ENCODE measurements around the gene PRSS2.

The PRSS2 gene

DNA sequence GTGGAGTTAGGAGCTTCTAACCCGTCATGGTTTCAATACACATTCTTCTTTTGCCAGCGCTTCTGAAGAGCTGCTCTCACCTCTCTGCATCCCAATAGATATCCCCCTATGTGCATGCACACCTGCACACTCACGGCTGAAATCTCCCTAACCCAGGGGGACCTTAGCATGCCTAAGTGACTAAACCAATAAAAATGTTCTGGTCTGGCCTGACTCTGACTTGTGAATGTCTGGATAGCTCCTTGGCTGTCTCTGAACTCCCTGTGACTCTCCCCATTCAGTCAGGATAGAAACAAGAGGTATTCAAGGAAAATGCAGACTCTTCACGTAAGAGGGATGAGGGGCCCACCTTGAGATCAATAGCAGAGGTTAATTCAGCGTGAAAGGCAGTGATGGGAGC, 22.4 kb downstream of the PRSS2 start:
- Histone ChIP-seq H3K9me3 (ENCODE audit: control insufficient read depth in 2 of 2, low read length in 2 of 2) (no peaks in the 10 kb centered on the region), H3K4me1 (ENCODE audit: control insufficient read depth in 2 of 2, insufficient read depth in 2 of 2, low read length in 2 of 2) (peaks cover 0 to 4% of the 10 kb centered on the region in 2 donors), H3K4me3 (ENCODE audit: low read length in 2 of 2) (no peak overlapping the region), H3K9ac (ENCODE audit: low read depth in 1 of 2, low read length in 2 of 2) (no peak overlapping the region), H3K27me3 (ENCODE audit: control insufficient read depth in 2 of 2, insufficient read depth in 2 of 2, low read length in 2 of 2) (peaks cover 16 to 38% of the 10 kb centered on the region in 2 donors), H3K27ac (ENCODE audit: low read depth in 2 of 2, low read length in 2 of 2) (no peak overlapping the region), H3K36me3 (ENCODE audit: control insufficient read depth in 2 of 2, insufficient read depth in 2 of 2, low read length in 2 of 2) (no peaks in the 10 kb centered on the region)

DNA sequence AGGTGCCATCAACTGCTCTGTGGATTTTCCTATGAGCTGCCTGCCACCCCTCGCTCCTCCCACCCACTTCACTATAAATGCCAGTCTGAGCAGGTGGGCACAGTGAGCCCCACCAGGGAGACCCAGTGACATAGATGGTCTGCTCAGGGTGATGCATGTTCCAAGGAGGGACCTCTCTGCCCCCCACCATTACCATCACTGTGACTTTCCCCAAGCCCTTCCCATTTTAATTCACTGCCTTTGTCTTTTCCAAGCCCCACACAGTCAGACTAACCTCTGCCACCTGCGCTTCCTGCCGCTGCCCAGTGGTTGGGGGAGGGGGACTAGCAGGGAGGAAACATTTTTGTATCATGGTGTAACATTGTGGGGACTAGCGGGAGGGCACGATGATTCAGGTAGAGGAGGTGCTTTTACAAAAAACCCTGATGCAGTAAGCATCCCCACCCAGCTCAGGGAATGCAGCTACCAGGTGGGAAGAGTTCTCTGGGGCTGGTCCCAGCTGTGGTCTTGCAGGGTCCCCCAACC, 24.6 kb downstream of the PRSS2 start:
- peaks cover 24 to 51% of the 10 kb centered on the region in 2 donors for H3K27me3 ChIP-seq (ENCODE audit: control insufficient read depth in 2 of 2, insufficient read depth in 2 of 2, low read length in 2 of 2)
- H3K36me3 ChIP-seq (ENCODE audit: control insufficient read depth in 2 of 2, insufficient read depth in 2 of 2, low read length in 2 of 2): no peaks in the 10 kb centered on the region
- H3K9me3 ChIP-seq (ENCODE audit: control insufficient read depth in 2 of 2, low read length in 2 of 2): no peaks in the 10 kb centered on the region
- H3K27ac ChIP-seq (ENCODE audit: low read depth in 2 of 2, low read length in 2 of 2): peak overlapping the region in 1 of 2 donors; percentile 84
- H3K4me1 ChIP-seq (ENCODE audit: control insufficient read depth in 2 of 2, insufficient read depth in 2 of 2, low read length in 2 of 2): peaks cover 0 to 4% of the 10 kb centered on the region in 2 donors
- H3K4me3 ChIP-seq (ENCODE audit: low read length in 2 of 2): peak overlapping the region in 1 of 2 donors; percentile 54
- no peak overlapping the region for H3K9ac ChIP-seq (ENCODE audit: low read depth in 1 of 2, low read length in 2 of 2)

DNA sequence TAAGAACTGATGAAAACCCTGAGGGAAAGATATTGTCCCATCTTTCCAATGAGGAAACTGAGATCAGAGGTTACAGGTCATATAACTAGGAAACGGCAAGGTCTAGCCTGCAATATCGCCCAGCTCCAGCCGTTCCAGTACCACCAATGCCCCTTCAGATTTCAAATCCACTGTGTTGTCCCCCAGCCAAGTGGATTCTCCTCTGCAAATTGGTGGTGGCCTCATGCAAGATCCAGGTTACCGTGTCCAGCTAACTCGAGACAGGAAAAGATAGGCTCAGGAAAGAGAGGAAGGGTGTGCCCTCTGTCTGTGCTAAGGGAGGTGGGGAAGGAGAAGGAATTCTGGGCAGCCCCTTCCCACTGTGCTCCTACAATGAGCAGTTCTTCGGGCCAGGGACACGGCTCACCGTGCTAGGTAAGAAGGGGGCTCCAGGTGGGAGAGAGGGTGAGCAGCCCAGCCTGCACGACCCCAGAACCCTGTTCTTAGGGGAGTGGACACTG, 25.3 kb downstream of the PRSS2 start:
- Histone ChIP-seq H3K27me3 (ENCODE audit: control insufficient read depth in 2 of 2, insufficient read depth in 2 of 2, low read length in 2 of 2) (peaks cover 24 to 51% of the 10 kb centered on the region in 2 donors), H3K36me3 (ENCODE audit: control insufficient read depth in 2 of 2, insufficient read depth in 2 of 2, low read length in 2 of 2) (no peaks in the 10 kb centered on the region), H3K9me3 (ENCODE audit: control insufficient read depth in 2 of 2, low read length in 2 of 2) (no peaks in the 10 kb centered on the region), H3K4me1 (ENCODE audit: control insufficient read depth in 2 of 2, insufficient read depth in 2 of 2, low read length in 2 of 2) (peaks cover 2 to 4% of the 10 kb centered on the region in 2 donors), H3K27ac (ENCODE audit: low read depth in 2 of 2, low read length in 2 of 2) (peak overlapping the region; percentile 70 to 84), H3K9ac (ENCODE audit: low read depth in 1 of 2, low read length in 2 of 2) (peak overlapping the region; percentile 28 to 52), H3K4me3 (ENCODE audit: low read length in 2 of 2) (peak overlapping the region; percentile 50 to 54)

DNA sequence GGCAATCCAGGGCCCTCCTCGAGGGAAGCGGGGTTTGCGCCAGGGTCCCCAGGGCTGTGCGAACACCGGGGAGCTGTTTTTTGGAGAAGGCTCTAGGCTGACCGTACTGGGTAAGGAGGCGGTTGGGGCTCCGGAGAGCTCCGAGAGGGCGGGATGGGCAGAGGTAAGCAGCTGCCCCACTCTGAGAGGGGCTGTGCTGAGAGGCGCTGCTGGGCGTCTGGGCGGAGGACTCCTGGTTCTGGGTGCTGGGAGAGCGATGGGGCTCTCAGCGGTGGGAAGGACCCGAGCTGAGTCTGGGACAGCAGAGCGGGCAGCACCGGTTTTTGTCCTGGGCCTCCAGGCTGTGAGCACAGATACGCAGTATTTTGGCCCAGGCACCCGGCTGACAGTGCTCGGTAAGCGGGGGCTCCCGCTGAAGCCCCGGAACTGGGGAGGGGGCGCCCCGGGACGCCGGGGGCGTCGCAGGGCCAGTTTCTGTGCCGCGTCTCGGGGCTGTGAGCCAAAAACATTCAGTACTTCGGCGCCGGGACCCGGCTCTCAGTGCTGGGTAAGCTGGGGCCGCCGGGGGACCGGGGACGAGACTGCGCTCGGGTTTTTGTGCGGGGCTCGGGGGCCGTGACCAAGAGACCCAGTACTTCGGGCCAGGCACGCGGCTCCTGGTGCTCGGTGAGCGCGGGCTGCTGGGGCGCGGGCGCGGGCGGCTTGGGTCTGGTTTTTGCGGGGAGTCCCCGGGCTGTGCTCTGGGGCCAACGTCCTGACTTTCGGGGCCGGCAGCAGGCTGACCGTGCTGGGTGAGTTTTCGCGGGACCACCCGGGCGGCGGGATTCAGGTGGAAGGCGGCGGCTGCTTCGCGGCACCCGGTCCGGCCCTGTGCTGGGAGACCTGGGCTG, 26.0 kb downstream of the PRSS2 start:
- Histone ChIP-seq H3K27me3 (ENCODE audit: control insufficient read depth in 2 of 2, insufficient read depth in 2 of 2, low read length in 2 of 2) (peaks cover 24 to 51% of the 10 kb centered on the region in 2 donors), H3K36me3 (ENCODE audit: control insufficient read depth in 2 of 2, insufficient read depth in 2 of 2, low read length in 2 of 2) (no peaks in the 10 kb centered on the region), H3K9me3 (ENCODE audit: control insufficient read depth in 2 of 2, low read length in 2 of 2) (no peaks in the 10 kb centered on the region), H3K4me1 (ENCODE audit: control insufficient read depth in 2 of 2, insufficient read depth in 2 of 2, low read length in 2 of 2) (peaks cover 2 to 4% of the 10 kb centered on the region in 2 donors), H3K4me3 (ENCODE audit: low read length in 2 of 2) (peak overlapping the region; percentile 50 to 70), H3K9ac (ENCODE audit: low read depth in 1 of 2, low read length in 2 of 2) (peak overlapping the region; percentile 28 to 68), H3K27ac (ENCODE audit: low read depth in 2 of 2, low read length in 2 of 2) (peak overlapping the region; percentile 70 to 84)

DNA sequence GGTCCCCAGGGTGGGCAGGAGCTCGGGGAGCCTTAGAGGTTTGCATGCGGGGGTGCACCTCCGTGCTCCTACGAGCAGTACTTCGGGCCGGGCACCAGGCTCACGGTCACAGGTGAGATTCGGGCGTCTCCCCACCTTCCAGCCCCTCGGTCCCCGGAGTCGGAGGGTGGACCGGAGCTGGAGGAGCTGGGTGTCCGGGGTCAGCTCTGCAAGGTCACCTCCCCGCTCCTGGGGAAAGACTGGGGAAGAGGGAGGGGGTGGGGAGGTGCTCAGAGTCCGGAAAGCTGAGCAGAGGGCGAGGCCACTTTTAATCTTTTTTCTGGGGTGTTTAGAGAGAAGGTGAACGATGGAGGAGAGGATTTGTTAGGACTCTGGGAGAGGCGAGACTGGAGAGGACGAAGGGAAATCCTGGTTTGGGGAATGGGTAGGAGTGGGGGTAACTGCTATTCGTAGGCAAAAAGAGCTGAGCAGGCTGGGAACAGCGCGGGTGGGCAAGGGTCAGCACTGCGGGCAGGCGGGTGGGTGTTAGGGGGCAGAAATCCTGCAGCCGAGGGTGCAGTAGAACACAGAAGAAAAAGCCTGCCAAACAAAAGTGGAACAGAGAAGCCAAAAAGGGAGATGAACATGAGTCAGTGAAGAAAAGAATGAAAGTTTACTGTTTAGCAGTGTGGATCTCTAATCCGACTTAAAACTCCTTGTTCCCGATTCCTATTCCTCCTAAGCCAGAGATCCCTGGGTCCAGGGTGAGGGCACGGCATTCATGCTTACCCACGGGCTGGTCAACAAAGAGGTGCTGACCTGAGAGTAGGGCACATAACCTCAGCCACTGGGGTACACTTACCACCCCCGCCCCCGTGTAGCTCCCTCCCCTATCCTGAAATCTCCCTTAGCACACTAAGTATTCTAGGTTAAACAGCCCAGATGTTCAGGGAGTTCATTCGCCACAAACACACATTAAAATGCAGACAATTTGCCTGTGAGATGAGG, 26.9 kb downstream of the PRSS2 start:
- Histone ChIP-seq H3K27ac (ENCODE audit: low read depth in 2 of 2, low read length in 2 of 2) (peak overlapping the region; percentile 70 to 84), H3K9ac (ENCODE audit: low read depth in 1 of 2, low read length in 2 of 2) (peak overlapping the region; percentile 28 to 68), H3K9me3 (ENCODE audit: control insufficient read depth in 2 of 2, low read length in 2 of 2) (no peaks in the 10 kb centered on the region), H3K4me3 (ENCODE audit: low read length in 2 of 2) (peak overlapping the region; percentile 50 to 70), H3K4me1 (ENCODE audit: control insufficient read depth in 2 of 2, insufficient read depth in 2 of 2, low read length in 2 of 2) (peaks cover 2 to 4% of the 10 kb centered on the region in 2 donors), H3K27me3 (ENCODE audit: control insufficient read depth in 2 of 2, insufficient read depth in 2 of 2, low read length in 2 of 2) (peaks cover 24 to 48% of the 10 kb centered on the region in 2 donors), H3K36me3 (ENCODE audit: control insufficient read depth in 2 of 2, insufficient read depth in 2 of 2, low read length in 2 of 2) (no peaks in the 10 kb centered on the region)

DNA sequence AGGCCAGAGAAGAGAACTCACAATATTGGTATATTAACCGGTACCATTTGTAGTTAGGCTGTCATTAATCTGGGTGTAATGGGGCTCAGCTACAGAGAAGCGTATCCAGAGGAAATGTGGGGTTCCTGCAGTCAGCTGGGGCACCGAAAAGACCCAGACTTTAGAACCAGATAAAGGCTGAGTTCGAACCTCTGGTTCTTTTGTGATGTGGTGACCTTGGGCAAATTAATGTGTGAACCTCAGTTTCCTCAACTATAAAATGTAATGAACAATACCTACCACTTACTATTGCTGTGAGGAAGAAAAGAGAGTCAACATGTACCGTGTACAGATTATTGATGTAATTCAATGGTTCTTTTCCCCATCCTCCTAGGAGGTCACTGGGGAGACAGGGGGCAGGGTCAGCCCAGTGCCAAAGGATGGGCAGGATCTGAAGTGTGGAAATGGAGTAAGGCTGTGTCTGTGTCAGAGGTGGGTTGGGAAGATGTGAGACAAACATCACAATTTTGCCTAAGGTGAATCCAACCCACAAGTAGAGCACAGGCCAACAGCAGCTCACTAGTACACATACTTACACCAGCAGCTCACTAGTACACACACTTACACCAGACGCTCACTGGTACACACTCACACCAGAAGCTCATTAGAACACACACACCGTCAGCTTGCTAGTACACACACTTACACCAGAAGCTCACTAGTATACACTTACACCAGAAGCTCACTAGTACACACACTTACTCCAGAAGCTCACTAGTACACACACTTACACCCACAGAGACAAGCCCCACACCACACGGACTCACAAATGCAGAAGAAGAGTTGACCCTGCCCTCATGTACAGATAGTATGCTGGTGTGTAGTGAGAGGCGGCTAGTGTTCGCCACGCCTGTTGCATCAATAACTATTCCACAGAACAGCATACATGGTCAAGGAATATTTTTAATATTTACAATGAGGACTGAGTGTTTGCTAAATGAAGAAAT, 28.0 kb downstream of the PRSS2 start:
- H3K4me1 ChIP-seq (ENCODE audit: control insufficient read depth in 2 of 2, insufficient read depth in 2 of 2, low read length in 2 of 2): peaks cover 2 to 4% of the 10 kb centered on the region in 2 donors
- no peaks in the 10 kb centered on the region for H3K9me3 ChIP-seq (ENCODE audit: control insufficient read depth in 2 of 2, low read length in 2 of 2)
- H3K4me3 ChIP-seq (ENCODE audit: low read length in 2 of 2): peak overlapping the region; percentile 31 to 70
- no peaks in the 10 kb centered on the region for H3K36me3 ChIP-seq (ENCODE audit: control insufficient read depth in 2 of 2, insufficient read depth in 2 of 2, low read length in 2 of 2)
- H3K9ac ChIP-seq (ENCODE audit: low read depth in 1 of 2, low read length in 2 of 2): peak overlapping the region; percentile 24 to 28
- H3K27me3 ChIP-seq (ENCODE audit: control insufficient read depth in 2 of 2, insufficient read depth in 2 of 2, low read length in 2 of 2): peaks cover 24 to 42% of the 10 kb centered on the region in 2 donors
- peak overlapping the region; percentile 70 to 84 for H3K27ac ChIP-seq (ENCODE audit: low read depth in 2 of 2, low read length in 2 of 2)

DNA sequence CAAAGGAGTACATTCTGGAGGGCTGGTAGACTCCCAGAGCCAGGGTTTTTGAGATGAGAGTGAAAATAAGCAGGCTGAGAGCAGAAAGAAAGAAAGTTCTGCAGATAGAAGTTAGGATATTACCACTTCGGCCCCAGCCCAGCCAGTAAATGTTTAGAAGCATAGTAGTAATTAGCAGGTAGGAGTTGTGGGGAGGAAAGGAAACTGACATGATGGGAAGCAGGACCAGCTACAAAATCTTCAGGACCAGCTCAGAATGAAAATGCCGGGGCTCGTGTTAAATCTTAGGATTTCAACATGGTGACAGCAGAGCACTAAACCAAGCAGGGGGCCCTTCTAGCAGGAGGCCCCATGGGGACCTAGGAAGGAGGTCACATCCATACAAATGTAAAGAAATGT, 28.7 kb downstream of the PRSS2 start:
- Histone ChIP-seq H3K9ac (ENCODE audit: low read depth in 1 of 2, low read length in 2 of 2) (peak overlapping the region in 1 of 2 donors; percentile 24), H3K36me3 (ENCODE audit: control insufficient read depth in 2 of 2, insufficient read depth in 2 of 2, low read length in 2 of 2) (no peaks in the 10 kb centered on the region), H3K9me3 (ENCODE audit: control insufficient read depth in 2 of 2, low read length in 2 of 2) (no peaks in the 10 kb centered on the region), H3K4me1 (ENCODE audit: control insufficient read depth in 2 of 2, insufficient read depth in 2 of 2, low read length in 2 of 2) (peaks cover 2 to 4% of the 10 kb centered on the region in 2 donors), H3K4me3 (ENCODE audit: low read length in 2 of 2) (peak overlapping the region in 1 of 2 donors; percentile 70), H3K27me3 (ENCODE audit: control insufficient read depth in 2 of 2, insufficient read depth in 2 of 2, low read length in 2 of 2) (peaks cover 21 to 41% of the 10 kb centered on the region in 2 donors), H3K27ac (ENCODE audit: low read depth in 2 of 2, low read length in 2 of 2) (peak overlapping the region; percentile 70 to 84)

DNA sequence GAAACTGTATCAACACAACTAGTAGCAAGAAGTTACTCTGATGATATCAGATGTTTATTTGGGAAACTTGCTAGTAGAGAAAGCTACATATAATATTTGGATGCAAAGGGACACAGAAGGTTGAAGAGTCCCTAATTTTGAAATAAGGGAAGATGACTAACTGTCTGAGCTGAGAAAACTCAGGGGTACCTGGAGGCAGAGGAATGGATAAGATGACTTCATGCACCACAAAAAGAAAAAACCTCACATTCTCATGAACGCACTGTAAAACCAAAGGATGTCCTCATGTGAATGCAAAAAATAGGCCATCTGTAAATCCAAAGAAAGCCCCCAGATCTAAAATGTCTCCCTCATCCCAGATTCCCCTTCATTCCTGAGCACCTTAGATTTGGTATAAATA, 29.3 kb downstream of the PRSS2 start:
- peaks cover 2 to 4% of the 10 kb centered on the region in 2 donors for H3K4me1 ChIP-seq (ENCODE audit: control insufficient read depth in 2 of 2, insufficient read depth in 2 of 2, low read length in 2 of 2)
- H3K27me3 ChIP-seq (ENCODE audit: control insufficient read depth in 2 of 2, insufficient read depth in 2 of 2, low read length in 2 of 2): peaks cover 21 to 36% of the 10 kb centered on the region in 2 donors

More for the DNA sequence above, 29.3 kb downstream of the PRSS2 start:
- Histone ChIP-seq H3K27ac (ENCODE audit: low read depth in 2 of 2, low read length in 2 of 2) (peak overlapping the region; percentile 70 to 84), H3K9ac (ENCODE audit: low read depth in 1 of 2, low read length in 2 of 2) (no peak overlapping the region), H3K4me3 (ENCODE audit: low read length in 2 of 2) (peak overlapping the region in 1 of 2 donors; percentile 1), H3K9me3 (ENCODE audit: control insufficient read depth in 2 of 2, low read length in 2 of 2) (no peaks in the 10 kb centered on the region), H3K36me3 (ENCODE audit: control insufficient read depth in 2 of 2, insufficient read depth in 2 of 2, low read length in 2 of 2) (no peaks in the 10 kb centered on the region)
